Endodermal cell (in vitro differentiated cells): ENCODE data around the gene MYD88. TPM values are rescaled to one million over a fixed set of nuclear protein-coding genes. Genes with fewer than 3 reads are reported as not detected.

Experiments used
- DNase-seq: peaks from one replicate; pipeline ENCODE4 v3.0.0-alpha.2; 2017
- H3K27ac ChIP-seq: 2 replicates; pipeline ENCODE4 v1.5.1; 2013; ENCODE audit warnings: mild to moderate bottlenecking, low read depth, low read length, moderate library complexity
- H3K27me3 ChIP-seq: 2 replicates; pipeline ENCODE4 v1.6.1; 2013; ENCODE audit warnings: mild to moderate bottlenecking, low read length, moderate library complexity; ENCODE audit not compliant: insufficient read depth, control insufficient read depth, poor library complexity, severe bottlenecking
- H3K36me3 ChIP-seq: 2 replicates; pipeline ENCODE4 v1.7.0; 2013; ENCODE audit warnings: mild to moderate bottlenecking, low read length, moderate library complexity; ENCODE audit not compliant: control insufficient read depth, insufficient read depth
- H3K4me1 ChIP-seq: one replicate; pipeline ENCODE4 v1.7.0; 2013; ENCODE audit warnings: low read length; ENCODE audit not compliant: control insufficient read depth, insufficient read depth
- H3K4me3 ChIP-seq: 2 replicates; pipeline ENCODE4 v1.5.1; 2013; ENCODE audit warnings: mild to moderate bottlenecking, low read length, moderate library complexity
- H3K9ac ChIP-seq: 2 replicates; pipeline ENCODE4 v1.6.1; 2013; ENCODE audit warnings: mild to moderate bottlenecking, low read length, moderate library complexity; ENCODE audit not compliant: poor library complexity, severe bottlenecking; ENCODE audit errors: extremely low read depth
- H3K9me3 ChIP-seq: 2 replicates; pipeline ENCODE4 v1.6.1; 2013; ENCODE audit warnings: mild to moderate bottlenecking, low read length, moderate library complexity; ENCODE audit not compliant: control insufficient read depth
- H3K27ac Mint-ChIP-seq: 2 replicates; pipeline ENCODE4 v1.8.0; 2020; ENCODE audit warnings: mixed read lengths
- H3K27me3 Mint-ChIP-seq: 2 replicates; pipeline ENCODE4 v1.8.0; 2021; ENCODE audit warnings: mild to moderate bottlenecking, mixed read lengths; ENCODE audit not compliant: insufficient read depth
- H3K36me3 Mint-ChIP-seq: 2 replicates; pipeline ENCODE4 v1.8.0; 2020; ENCODE audit warnings: low read depth, mixed read lengths
- H3K4me1 Mint-ChIP-seq: 2 replicates; pipeline ENCODE4 v1.8.0; 2020; ENCODE audit warnings: mixed read lengths
- H3K4me3 Mint-ChIP-seq: 2 replicates; pipeline ENCODE4 v1.8.0; 2020; ENCODE audit warnings: mild to moderate bottlenecking, moderate library complexity, mixed read lengths
- H3K9me3 Mint-ChIP-seq: 2 replicates; pipeline ENCODE4 v1.8.0; 2020; ENCODE audit warnings: mild to moderate bottlenecking, mixed read lengths
- WGBS, 2 experiments: methylation state at CpG; one replicate each; pipeline versions ENCODE4 v1.1.5 to v1.1.7; 2013; ENCODE audit warnings: missing lambda C conversion rate in 2 of 2, mixed read lengths in 1 of 2; ENCODE audit not compliant: insufficient coverage in 1 of 2, insufficient read length in 1 of 2; 5-methylcytosine and 5-hydroxymethylcytosine counted together
- total RNA-seq, 2 donors: library from RNA; stranded (reverse); fragmentation: NEBNext Ultra II Directional in 1 of 2; extraction: Animal tissue kit (Norgen Biotek cat#: 25700) in 1 of 2; gene quantifications; 2 replicates in 1 of 2; 3 replicates in 1 of 2; pipeline ENCODE4 v1.2.1, GENCODE V29; 2021
- TF ChIP-seq, protein P1 (sequence below): fragments of 200-600 bp; sonication (generic); conservative IDR thresholded peaks from 2 replicates; pipeline ENCODE4 v1.5.0; 2021; ENCODE audit warnings: antibody characterized with exemption, mild to moderate bottlenecking

The MYD88 gene
- total RNA-seq, 2 donors from 2014 or later, result 16.2 to 18.8 TPM

DNA sequence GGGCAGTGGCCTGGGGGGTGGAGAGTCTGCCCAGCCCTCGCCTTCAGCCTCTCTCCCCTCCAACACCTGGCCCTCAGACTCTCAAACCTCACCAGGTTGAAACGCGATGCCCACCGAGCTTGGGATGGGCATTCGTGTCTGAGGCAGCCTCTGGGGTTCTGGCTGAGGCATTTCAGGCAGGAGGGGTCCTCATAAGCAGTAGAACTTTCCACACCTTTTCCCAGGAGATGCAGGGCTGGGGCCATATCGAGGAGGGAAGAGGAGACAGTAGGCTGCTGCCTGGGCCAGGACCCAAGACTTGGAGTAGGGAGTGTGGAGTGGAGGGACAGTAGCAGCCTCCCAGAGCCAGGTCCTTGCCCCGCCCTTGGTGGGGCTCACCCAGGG lies 26.1 kb upstream of the MYD88 start:
- H3K27ac ChIP-seq, result no peak overlapping the region
- WGBS, 2 experiments, result 94 to 100% methylated on average over 4 to 7 of the region's 7 CpGs
- H3K4me3 Mint-ChIP-seq, result no peak overlapping the region
- no peaks in the 10 kb centered on the region for H3K4me1 Mint-ChIP-seq
- H3K4me1 ChIP-seq, result no peaks in the 10 kb centered on the region
- peaks cover 9% of the 10 kb centered on the region for H3K27me3 Mint-ChIP-seq
- H3K27me3 ChIP-seq, result no peaks in the 10 kb centered on the region
- no peaks in the 10 kb centered on the region for H3K36me3 ChIP-seq
- H3K4me3 ChIP-seq, result no peak overlapping the region
- no peak overlapping the region for H3K9ac ChIP-seq
- no peak overlapping the region for H3K27ac Mint-ChIP-seq
- no peaks in the 10 kb centered on the region for H3K36me3 Mint-ChIP-seq
- peak; percentile 38 for DNase-seq
- TF ChIP-seq, protein P1, sequence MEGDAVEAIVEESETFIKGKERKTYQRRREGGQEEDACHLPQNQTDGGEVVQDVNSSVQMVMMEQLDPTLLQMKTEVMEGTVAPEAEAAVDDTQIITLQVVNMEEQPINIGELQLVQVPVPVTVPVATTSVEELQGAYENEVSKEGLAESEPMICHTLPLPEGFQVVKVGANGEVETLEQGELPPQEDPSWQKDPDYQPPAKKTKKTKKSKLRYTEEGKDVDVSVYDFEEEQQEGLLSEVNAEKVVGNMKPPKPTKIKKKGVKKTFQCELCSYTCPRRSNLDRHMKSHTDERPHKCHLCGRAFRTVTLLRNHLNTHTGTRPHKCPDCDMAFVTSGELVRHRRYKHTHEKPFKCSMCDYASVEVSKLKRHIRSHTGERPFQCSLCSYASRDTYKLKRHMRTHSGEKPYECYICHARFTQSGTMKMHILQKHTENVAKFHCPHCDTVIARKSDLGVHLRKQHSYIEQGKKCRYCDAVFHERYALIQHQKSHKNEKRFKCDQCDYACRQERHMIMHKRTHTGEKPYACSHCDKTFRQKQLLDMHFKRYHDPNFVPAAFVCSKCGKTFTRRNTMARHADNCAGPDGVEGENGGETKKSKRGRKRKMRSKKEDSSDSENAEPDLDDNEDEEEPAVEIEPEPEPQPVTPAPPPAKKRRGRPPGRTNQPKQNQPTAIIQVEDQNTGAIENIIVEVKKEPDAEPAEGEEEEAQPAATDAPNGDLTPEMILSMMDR, result no peak
- H3K9me3 Mint-ChIP-seq, result no peaks in the 10 kb centered on the region
- no peaks in the 10 kb centered on the region for H3K9me3 ChIP-seq

DNA sequence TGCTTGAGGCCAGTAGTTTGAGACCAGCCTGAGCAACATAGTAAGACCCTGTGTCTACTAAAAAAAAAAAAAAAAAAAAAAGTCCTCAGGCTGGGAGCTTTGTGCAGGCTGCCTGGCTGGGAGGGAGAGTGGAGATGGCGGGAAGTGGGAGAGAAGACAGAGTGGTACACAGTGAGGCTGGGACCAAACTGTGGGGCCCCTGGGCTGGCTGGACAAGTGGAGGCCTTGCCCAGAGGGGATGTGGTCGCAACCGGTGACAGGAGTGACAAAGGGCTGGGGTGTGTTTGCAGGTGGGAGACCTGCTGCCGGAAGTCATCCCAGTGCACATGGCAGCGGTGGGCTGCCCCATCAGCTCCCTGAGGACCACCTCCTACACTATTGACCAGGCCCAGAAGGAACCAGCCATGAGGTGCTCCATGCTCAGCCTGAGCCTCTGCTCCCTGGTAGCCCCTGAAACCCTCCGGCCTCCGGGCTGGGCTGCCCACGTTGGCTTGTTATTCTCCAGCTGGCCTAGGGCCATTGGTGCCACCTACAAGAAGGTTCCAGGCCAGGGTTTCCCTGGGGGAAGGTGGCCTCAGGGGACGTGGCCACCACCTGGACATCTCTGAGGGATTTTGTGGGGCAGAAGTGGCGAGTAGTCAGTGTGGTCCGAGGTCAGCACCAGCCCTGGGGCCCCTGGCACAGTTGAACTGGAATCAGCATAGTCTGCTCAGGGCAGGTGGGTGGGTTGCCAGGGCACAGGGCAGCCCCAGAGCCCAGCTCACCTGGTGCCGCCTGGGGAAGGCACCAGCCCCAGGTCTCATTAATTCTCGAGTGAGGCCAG lies 24.2 kb upstream of the MYD88 start:
- DNase-seq, result peak; percentile 34
- Mint-ChIP-seq H3K4me1 (no peaks in the 10 kb centered on the region), H3K27me3 (peaks cover 9% of the 10 kb centered on the region), H3K9me3 (no peaks in the 10 kb centered on the region), H3K4me3 (no peak overlapping the region), H3K36me3 (peaks cover 5% of the 10 kb centered on the region), H3K27ac (no peak overlapping the region)
- H3K4me1 ChIP-seq, result no peaks in the 10 kb centered on the region
- 93 to 100% methylated on average over 5 to 13 of the region's 13 CpGs for WGBS, 2 experiments
- peaks cover 5% of the 10 kb centered on the region for H3K36me3 ChIP-seq
- H3K27ac ChIP-seq, result no peak overlapping the region
- no peak overlapping the region for H3K4me3 ChIP-seq
- TF ChIP-seq, protein P1, result no peak
- H3K9ac ChIP-seq, result no peak overlapping the region
- H3K9me3 ChIP-seq, result no peaks in the 10 kb centered on the region
- no peaks in the 10 kb centered on the region for H3K27me3 ChIP-seq

DNA sequence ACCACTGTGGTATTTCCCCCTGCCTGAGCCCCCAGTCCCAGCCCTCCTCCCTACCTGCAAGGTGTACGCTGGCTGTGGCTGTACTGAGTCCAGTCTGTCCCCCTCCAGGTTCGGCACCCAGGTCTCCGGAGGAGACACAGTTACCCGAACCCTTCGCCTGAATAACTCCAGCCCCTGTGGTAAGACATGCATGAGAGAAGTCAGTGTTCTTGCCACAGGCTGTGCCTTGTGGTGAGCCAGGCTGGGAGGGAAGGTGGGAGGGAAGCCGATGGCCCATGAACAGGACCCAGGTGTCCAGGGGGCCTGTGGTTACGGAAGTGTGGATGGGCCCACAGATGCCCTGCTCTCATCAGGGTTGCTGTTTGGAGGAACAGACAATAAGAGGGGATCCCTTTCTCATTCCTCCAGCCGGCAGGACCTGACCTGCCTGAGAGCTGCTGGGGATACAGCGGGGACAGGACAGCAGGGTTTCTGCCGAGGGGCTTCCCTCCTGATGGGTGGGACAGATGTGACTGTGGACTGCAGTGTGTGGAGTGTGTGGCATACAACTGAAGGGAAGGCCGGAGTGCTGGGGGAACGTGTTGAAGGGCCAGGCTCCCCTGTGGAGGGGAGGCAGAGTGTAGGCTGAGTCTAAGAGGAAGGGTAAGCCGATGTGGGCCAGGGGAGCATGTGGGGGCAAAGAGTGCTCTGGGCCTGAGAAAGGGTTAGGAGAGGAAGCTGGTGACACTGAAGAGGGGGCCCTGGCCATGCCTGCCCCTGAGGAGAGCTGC lies 23.4 kb upstream of the MYD88 start:
- Mint-ChIP-seq H3K9me3 (no peaks in the 10 kb centered on the region), H3K4me1 (no peaks in the 10 kb centered on the region), H3K27me3 (peaks cover 9% of the 10 kb centered on the region), H3K36me3 (peaks cover 9% of the 10 kb centered on the region), H3K27ac (no peak overlapping the region), H3K4me3 (no peak overlapping the region)
- H3K4me1 ChIP-seq, result no peaks in the 10 kb centered on the region
- no peak overlapping the region for H3K4me3 ChIP-seq
- no peak overlapping the region for H3K27ac ChIP-seq
- no peak overlapping the region for H3K9ac ChIP-seq
- TF ChIP-seq, protein P1, result no peak
- peaks cover 5% of the 10 kb centered on the region for H3K36me3 ChIP-seq
- no peaks in the 10 kb centered on the region for H3K27me3 ChIP-seq
- no peaks in the 10 kb centered on the region for H3K9me3 ChIP-seq
- peak; percentile 41 for DNase-seq
- 90 to 93% methylated on average over 11 to 13 of the region's 13 CpGs for WGBS, 2 experiments
